Activated CD4-positive, alpha-beta T cell treated with anti-CD3 and anti-CD28 coated beads, Interleukin-2, amount 10 ng/mL, durations not matched to agents 7 days and 5 days (primary cell): ENCODE data around the gene RAI1. TPM values are rescaled to one million over a fixed set of nuclear protein-coding genes. Genes with fewer than 3 reads are reported as not detected.

Experiments
- CTCF ChIA-PET: fragments of 350-600 bp; sonication (Branson Sonifier 250); formaldehyde crosslinking; loops from one replicate; lab custom pipeline; 2021; ENCODE audit warnings: antibody characterized with exemption; lab: Charles Lee
- POLR2A ChIA-PET: fragments of 350-600 bp; sonication (Branson Sonifier 250); formaldehyde crosslinking; loops from one replicate; lab custom pipeline; 2021; ENCODE audit warnings: antibody characterized with exemption; lab: Charles Lee
- DNase-seq: peaks from one replicate; pipeline ENCODE4 v3.0.0-alpha.2; 2020
- H3K27ac Mint-ChIP-seq: one replicate; pipeline ENCODE4 v1.8.0; 2021; ENCODE audit warnings: mild to moderate bottlenecking, moderate library complexity, mixed read lengths
- H3K27me3 Mint-ChIP-seq: one replicate; pipeline ENCODE4 v1.8.0; 2021; ENCODE audit warnings: mixed read lengths
- H3K36me3 Mint-ChIP-seq: one replicate; pipeline ENCODE4 v1.8.0; 2021; ENCODE audit warnings: low read depth, mixed read lengths
- H3K4me1 Mint-ChIP-seq: one replicate; pipeline ENCODE4 v1.8.0; 2021; ENCODE audit warnings: mixed read lengths
- H3K4me3 Mint-ChIP-seq: one replicate; pipeline ENCODE4 v1.8.0; 2021; ENCODE audit warnings: mild to moderate bottlenecking, moderate library complexity, mixed read lengths
- H3K9me3 Mint-ChIP-seq: one replicate; pipeline ENCODE4 v1.8.0; 2021; ENCODE audit warnings: mixed read lengths
- total RNA-seq, 2 experiments: library from RNA; stranded (reverse); gene quantifications; one replicate each; pipeline ENCODE4 v1.2.3, GENCODE V29; 2021

The RAI1 gene
- total RNA-seq, 2 experiments from 2014 or later = 18.1 to 18.5 TPM

DNA sequence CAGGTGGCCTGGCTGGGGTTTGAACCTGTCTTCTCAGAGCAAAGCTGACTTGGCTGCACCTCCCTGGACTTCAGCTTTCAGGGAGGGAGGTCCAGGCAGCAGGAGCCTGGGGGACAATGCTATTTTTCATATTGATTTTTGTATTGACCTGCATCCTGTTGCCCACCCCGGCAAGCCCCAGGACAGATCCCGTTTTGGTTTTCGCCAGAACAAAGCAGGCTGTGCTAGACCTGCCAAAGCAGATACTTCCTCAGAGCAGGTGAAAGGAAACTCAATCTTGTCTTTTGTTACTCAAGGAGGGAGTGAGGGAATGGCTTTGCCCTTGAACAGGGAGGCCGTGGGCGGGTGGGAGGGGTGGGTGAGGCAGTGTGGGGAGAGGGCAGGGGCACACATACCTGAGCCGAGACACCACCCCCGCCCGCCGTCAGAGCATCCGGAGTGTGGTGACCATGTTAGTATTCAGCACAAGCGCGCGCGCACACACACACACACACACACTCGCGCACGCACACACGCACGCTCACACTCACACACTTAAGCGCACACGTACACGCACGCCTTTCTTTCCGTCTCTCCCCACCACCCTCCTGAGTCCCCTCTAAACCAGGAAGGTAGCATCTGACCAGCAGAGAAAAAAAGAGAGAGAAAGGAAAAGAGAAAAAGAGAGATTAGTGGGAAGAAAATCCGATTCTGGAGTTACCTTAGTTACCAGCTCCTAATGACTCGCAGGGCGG, 59.5 kb downstream of the RAI1 start:
- Mint-ChIP-seq H3K4me3 (peak overlapping the region; percentile 44), H3K4me1 (peaks cover 33% of the 10 kb centered on the region), H3K27ac (peak overlapping the region; percentile 81), H3K27me3 (peaks cover 3% of the 10 kb centered on the region), H3K9me3 (no peaks in the 10 kb centered on the region), H3K36me3 (no peaks in the 10 kb centered on the region)
- peak; percentile 50 for DNase-seq
- ChIA-PET POLR2A (no interaction called here), CTCF (interaction anchor here (0.6 to 1.7 kb wide), 2 partner anchors 9 to 14 kb away, joined by 3 to 4 read pairs; no protein-coding TSS in a partner anchor)

DNA sequence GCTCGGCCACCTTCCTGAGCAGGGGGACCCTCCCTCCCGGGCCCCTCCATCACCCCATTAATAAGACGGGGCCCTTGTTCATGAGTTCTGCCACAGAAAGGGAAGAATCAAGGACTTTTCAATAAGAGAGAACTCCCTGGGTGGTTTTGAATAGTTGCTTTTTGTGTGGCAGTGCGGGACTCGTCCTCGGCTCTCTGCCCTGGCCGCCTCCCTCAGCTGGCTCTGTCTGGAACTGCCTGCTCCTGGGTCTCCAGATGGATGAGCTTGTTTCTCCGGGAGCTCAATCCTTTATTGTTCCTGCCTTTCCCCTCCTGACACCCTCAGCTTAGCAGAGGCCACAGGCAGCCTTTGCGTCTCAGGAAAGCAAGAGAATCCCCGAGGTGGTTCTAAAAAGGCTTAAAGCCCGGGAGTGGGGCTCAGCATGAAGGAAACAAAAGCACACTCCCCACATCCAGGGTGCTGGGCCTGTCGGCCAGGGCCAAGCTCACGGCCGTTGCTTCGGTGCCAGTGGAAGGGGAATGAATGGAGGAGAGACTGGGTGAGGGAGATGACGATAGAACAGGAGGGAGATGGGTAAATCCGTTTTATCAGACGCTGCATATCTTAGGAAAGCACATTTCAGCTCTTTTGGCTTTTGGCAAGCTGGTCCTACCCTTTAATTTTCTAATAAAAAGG, 60.2 kb downstream of the RAI1 start:
- DNase-seq = no peak
- Mint-ChIP-seq H3K4me1 (peaks cover 28% of the 10 kb centered on the region), H3K9me3 (no peaks in the 10 kb centered on the region), H3K36me3 (no peaks in the 10 kb centered on the region), H3K4me3 (peak overlapping the region; percentile 44), H3K27ac (peak overlapping the region; percentile 81), H3K27me3 (peaks cover 3% of the 10 kb centered on the region)
- ChIA-PET CTCF (interaction anchor here (0.6 kb wide), 1 partner anchor 9 kb away, joined by 3 read pairs; no protein-coding TSS in a partner anchor), POLR2A (no interaction called here)

GRCh38 chr17:17742133-17742621, 60.9 kb downstream of the RAI1 start:
- H3K27ac Mint-ChIP-seq = no peak overlapping the region
- no peak for DNase-seq
- no peaks in the 10 kb centered on the region for H3K9me3 Mint-ChIP-seq
- no peaks in the 10 kb centered on the region for H3K36me3 Mint-ChIP-seq
- POLR2A ChIA-PET = no interaction called here
- H3K4me3 Mint-ChIP-seq = no peak overlapping the region
- peaks cover 24% of the 10 kb centered on the region for H3K4me1 Mint-ChIP-seq
- CTCF ChIA-PET = no interaction called here
- peaks cover 3% of the 10 kb centered on the region for H3K27me3 Mint-ChIP-seq

DNA sequence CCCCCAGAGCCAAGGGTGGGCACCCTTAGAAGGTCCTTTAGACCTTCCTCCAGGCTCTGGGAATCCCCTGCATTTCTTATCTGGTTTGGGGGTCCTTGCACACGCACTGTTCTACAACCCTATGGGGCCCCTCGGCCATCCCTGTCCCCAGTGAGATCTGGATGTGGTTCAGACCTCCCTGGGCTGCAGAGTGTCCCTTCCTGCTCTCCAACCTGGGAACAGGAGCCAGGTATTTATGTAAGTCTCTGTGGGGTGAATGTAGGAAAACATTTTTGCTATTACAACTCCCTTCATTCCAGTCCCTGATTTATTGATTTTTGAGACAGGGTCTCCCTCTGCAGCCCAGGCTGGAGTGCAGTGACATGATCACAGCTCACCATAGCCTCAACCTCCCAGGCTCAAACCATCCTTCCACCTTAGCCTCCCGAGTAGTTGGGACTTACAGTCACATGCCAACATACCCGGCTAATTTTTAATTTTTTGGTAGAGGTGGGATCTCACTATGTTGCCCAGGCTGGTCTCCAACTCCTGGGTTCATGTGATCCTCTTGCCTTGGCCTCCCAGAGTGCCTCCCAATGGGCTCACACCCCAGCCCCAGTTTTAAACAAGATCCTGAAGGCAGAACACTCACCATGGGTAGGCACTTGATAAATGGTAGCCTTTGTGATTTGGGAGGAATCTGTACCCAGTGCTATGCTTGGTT, 61.6 kb downstream of the RAI1 start:
- ChIA-PET POLR2A (no interaction called here), CTCF (no interaction called here)
- peaks cover 24% of the 10 kb centered on the region for H3K4me1 Mint-ChIP-seq
- H3K27me3 Mint-ChIP-seq = peaks cover 3% of the 10 kb centered on the region
- no peak overlapping the region for H3K4me3 Mint-ChIP-seq
- no peaks in the 10 kb centered on the region for H3K36me3 Mint-ChIP-seq
- DNase-seq = no peak
- H3K27ac Mint-ChIP-seq = no peak overlapping the region
- no peaks in the 10 kb centered on the region for H3K9me3 Mint-ChIP-seq

DNA sequence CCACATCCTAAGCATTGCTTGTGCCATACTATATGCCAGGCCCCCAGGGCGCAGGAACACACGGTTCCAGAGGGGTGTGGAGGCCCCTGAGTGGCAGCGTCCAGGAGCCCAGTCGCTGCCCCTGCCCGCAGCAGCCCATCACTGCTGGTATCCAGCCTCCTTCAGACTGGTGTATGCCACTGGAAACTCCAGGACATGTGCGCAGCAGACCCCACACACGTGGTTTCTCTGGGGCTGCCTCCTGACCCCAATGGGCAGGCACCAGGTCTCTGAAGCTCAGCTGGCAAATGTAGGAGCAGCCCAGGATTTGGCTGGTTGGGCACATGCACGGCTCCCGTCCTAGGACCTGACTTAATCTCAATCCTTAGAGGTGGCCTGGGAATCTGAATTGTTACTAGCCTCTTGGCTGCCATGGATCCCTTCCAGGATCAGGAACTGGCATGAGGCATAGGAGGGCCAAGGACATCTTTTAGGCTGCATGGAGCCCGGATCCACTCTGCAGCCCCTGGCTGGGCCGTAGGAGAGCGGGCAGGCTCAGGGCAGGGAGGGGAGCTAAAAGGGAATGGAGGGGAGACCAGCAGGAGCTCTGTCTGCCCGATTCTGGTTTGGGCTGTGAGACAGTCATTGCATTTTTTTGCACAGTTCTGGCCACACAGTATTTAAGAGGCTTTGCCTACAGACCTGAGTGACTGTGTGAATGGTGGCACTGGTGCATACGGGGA, 62.3 kb downstream of the RAI1 start:
- no peaks in the 10 kb centered on the region for H3K9me3 Mint-ChIP-seq
- no peaks in the 10 kb centered on the region for H3K36me3 Mint-ChIP-seq
- no peak overlapping the region for H3K4me3 Mint-ChIP-seq
- H3K4me1 Mint-ChIP-seq = peaks cover 24% of the 10 kb centered on the region
- CTCF ChIA-PET = interaction anchor here (0.5 kb wide), 1 partner anchor 60 kb away, joined by 4 read pairs; no protein-coding TSS in a partner anchor
- no peak for DNase-seq
- peaks cover 3% of the 10 kb centered on the region for H3K27me3 Mint-ChIP-seq
- POLR2A ChIA-PET = no interaction called here
- H3K27ac Mint-ChIP-seq = no peak overlapping the region

DNA sequence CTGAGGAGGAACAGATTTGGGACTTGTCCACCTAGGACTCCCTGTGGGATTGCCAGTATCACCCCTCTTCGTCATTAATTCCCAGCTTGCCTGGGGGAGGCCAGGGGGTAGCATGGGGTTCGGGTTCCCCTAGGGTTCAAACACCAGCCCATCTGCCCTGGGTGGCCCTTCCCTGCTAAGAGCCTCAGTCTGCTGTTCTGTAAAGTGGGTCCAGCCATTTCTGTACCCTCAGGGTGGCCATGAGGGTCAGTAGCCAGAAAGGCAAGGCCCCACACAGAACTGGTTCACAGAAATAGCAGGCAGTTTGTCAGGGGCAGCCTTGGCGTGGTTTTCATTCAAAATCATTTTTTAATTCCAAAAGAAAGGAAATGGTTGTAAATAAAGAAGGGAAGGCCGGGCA, 62.9 kb downstream of the RAI1 start:
- Mint-ChIP-seq H3K4me1 (peaks cover 22% of the 10 kb centered on the region), H3K4me3 (no peak overlapping the region), H3K36me3 (no peaks in the 10 kb centered on the region), H3K27me3 (peaks cover 3% of the 10 kb centered on the region), H3K27ac (peak overlapping the region; percentile 5), H3K9me3 (no peaks in the 10 kb centered on the region)
- no peak for DNase-seq
- POLR2A ChIA-PET = no interaction called here
- CTCF ChIA-PET = interaction anchor here (0.5 kb wide), 1 partner anchor 60 kb away, joined by 4 read pairs; no protein-coding TSS in a partner anchor

DNA sequence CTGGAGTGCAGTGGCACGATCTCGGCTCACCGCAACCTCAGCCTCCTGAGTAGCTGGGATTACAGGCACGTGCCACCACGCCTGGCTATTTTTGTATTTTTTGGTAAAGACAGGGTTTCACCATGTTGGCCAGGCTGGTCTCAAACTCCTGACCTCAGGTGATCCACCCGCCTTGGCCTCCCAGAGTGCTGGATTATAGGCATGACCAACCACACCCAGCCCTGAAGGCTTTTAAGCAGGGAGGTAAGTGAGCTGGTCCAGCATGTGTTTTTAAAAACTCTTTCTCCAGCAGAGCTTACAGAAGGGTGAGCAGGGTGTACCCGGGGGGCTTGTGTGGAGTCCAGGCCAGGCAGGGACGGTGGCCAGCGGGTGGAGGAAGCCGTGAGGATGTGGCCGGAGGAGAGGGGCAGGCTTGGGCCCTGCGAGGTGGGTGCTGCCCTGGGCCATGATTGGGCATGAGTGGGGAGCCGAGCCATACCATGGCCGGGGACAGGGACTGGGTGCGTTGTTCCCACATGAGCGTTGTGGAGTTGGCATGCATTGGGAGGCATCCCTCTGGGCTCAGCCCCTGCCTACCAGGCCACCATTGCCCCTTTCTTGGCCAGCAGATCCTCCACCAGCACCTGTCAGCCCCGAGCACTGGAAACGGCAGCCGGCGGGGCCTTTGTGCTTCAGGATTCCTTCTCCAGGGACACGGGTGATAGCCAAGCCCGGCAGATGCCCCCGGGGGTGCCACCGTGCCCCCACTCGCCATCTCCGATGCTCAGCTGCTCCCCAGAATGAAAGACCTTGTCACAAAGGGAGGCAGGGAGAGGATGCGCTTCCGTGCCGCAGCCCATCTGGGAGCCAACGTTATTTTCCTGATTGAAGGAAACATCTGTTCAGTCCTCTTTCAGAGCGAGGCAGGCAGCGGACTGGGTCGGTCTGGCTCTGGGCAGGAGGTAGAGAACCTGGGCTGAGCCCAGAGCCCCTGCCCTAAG, 64.5 kb downstream of the RAI1 start:
- POLR2A ChIA-PET = no interaction called here
- DNase-seq = no peak
- peaks cover 3% of the 10 kb centered on the region for H3K27me3 Mint-ChIP-seq
- H3K36me3 Mint-ChIP-seq = peaks cover under 1% of the 10 kb centered on the region
- CTCF ChIA-PET = interaction anchor here (1.9 kb wide), 1 partner anchor 8 kb away, joined by 5 read pairs; no protein-coding TSS in a partner anchor
- no peak overlapping the region for H3K4me3 Mint-ChIP-seq
- no peak overlapping the region for H3K27ac Mint-ChIP-seq
- peaks cover 31% of the 10 kb centered on the region for H3K4me1 Mint-ChIP-seq
- no peaks in the 10 kb centered on the region for H3K9me3 Mint-ChIP-seq

- CTCF ChIA-PET = interaction anchor here (0.9 kb wide), 1 partner anchor 14 kb away, joined by 3 read pairs; no protein-coding TSS in a partner anchor
- Mint-ChIP-seq H3K36me3 (peaks cover 6% of the 10 kb centered on the region), H3K9me3 (no peaks in the 10 kb centered on the region), H3K4me1 (peaks cover 40% of the 10 kb centered on the region), H3K27me3 (no peaks in the 10 kb centered on the region), H3K4me3 (no peak overlapping the region), H3K27ac (no peak overlapping the region)
- POLR2A ChIA-PET = no interaction called here
- DNase-seq = no peak
Observed at GRCh38 chr17:17748179-17748578, 66.9 kb downstream of the RAI1 start.

DNA sequence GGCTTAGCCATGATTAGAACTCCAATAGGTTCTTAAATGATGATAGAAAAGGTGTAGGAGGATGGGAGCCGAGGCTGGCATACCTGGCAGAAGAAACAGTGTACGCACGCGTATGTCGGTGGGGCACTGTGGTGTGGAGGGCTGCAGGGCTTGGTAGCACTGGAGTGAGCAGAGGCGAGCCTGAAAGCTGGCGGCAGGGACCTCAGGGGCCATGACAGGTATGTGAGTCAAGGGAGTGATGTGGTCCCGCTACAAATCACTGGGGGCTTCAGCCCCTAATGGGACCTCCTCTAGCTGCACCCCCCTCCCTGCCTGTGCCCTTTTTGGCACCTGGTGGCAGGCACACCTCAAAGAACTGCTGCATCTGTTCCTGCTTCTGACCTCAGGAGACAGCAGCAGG, 67.3 kb downstream of the RAI1 start:
- Mint-ChIP-seq H3K27me3 (no peaks in the 10 kb centered on the region), H3K9me3 (no peaks in the 10 kb centered on the region), H3K36me3 (peaks cover 6% of the 10 kb centered on the region), H3K4me1 (peaks cover 44% of the 10 kb centered on the region), H3K27ac (no peak overlapping the region), H3K4me3 (no peak overlapping the region)
- POLR2A ChIA-PET = no interaction called here
- DNase-seq = no peak
- CTCF ChIA-PET = interaction anchor here (0.9 kb wide), 1 partner anchor 14 kb away, joined by 3 read pairs; no protein-coding TSS in a partner anchor

GRCh38 chr17:17749025-17749772, 67.9 kb downstream of the RAI1 start:
- Mint-ChIP-seq H3K4me1 (peaks cover 50% of the 10 kb centered on the region), H3K36me3 (peaks cover 9% of the 10 kb centered on the region), H3K9me3 (no peaks in the 10 kb centered on the region), H3K4me3 (peak overlapping the region; percentile 35), H3K27me3 (no peaks in the 10 kb centered on the region), H3K27ac (peak overlapping the region; percentile 94)
- ChIA-PET POLR2A (no interaction called here), CTCF (interaction anchor here (0.9 kb wide), 1 partner anchor 15 kb away, joined by 3 read pairs; no protein-coding TSS in a partner anchor)
- no peak for DNase-seq

GRCh38 chr17:17749921-17750320, 68.7 kb downstream of the RAI1 start:
- H3K4me1 Mint-ChIP-seq = peaks cover 53% of the 10 kb centered on the region
- H3K4me3 Mint-ChIP-seq = no peak overlapping the region
- peaks cover 9% of the 10 kb centered on the region for H3K36me3 Mint-ChIP-seq
- ChIA-PET CTCF (no interaction called here), POLR2A (no interaction called here)
- H3K9me3 Mint-ChIP-seq = no peaks in the 10 kb centered on the region
- DNase-seq = peak; percentile 72
- H3K27ac Mint-ChIP-seq = peak overlapping the region; percentile 94
- H3K27me3 Mint-ChIP-seq = no peaks in the 10 kb centered on the region
